Measurements from ENCODE around the gene TSPY1. TPM values are rescaled to one million over a fixed set of nuclear protein-coding genes. Genes with fewer than 3 reads are reported as not detected.
"Not testable (repeated sequence)": the region's sequence is repeated elsewhere in the genome, so short reads cannot be mapped to it uniquely, and the experiment has no call there.

TSPY1 gene, protein sequence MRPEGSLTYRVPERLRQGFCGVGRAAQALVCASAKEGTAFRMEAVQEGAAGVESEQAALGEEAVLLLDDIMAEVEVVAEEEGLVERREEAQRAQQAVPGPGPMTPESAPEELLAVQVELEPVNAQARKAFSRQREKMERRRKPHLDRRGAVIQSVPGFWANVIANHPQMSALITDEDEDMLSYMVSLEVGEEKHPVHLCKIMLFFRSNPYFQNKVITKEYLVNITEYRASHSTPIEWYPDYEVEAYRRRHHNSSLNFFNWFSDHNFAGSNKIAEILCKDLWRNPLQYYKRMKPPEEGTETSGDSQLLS
- total RNA-seq (2014; rRNA removed) (not detected in 2 replicates), Bru-seq, nascent RNA (not detected), BruChase-seq, experiment 1, labeled RNA remaining after a 6-hour chase (not detected), BruChase-seq, experiment 2, labeled RNA remaining after a 2-hour chase (not detected)
- long read RNA-seq = 0 reads

DNA sequence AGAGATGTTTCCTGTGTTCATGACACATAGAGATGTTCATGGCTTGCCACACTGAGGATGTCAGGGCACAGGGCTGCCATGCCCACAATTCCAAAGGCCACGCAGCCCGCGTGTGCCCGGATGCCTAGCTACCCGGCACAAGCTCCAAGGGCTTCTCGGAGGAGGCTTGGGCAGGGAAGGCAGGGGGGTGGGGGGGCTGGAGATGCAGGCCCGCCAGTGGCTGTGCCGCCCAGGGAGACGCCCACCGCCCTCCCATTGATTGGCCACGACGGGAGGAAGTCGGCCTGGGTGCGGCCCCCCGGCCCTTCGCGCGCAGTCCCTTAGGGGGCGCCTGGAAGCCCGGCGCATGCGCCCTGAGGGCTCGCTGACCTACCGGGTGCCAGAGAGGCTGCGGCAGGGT, at the start of gene TSPY1:
TSPY1 (plus strand) TSS at position 301 of the 400 bp plus-strand sequence; CDS start at position 347, 46 bp downstream.
- DNase-seq; H3K27me3 ChIP-seq (ENCODE audit: low read length); H3K79me2 ChIP-seq (ENCODE audit: low read length); CTCF ChIA-PET; H3K4me2 ChIP-seq (ENCODE audit: low read length); H3K36me3 ChIP-seq (ENCODE audit: low read depth, low read length); H3K9me2 ChIP-seq (replicated peaks; ENCODE audit: low read length); H3K9me3 ChIP-seq (ENCODE audit: low read length); intact Hi-C loops (cut with micrococcal nuclease); H4K20me1 ChIP-seq (ENCODE audit: low read length); ATAC-seq; H3K4me3 ChIP-seq (ENCODE audit: low read length); H2AFZ ChIP-seq (ENCODE audit: low read length); H3K4me1 ChIP-seq (ENCODE audit: insufficient read depth, low read length); BruUV-seq (replicated peaks); H3K27ac ChIP-seq (ENCODE audit: low read length); H3K9ac ChIP-seq (ENCODE audit: low read length); H3F3A ChIP-seq (ENCODE audit: low read length, unreplicated experiment); POLR2A ChIA-PET (ENCODE audit: unreplicated experiment): not testable (repeated sequence)

- H3K79me2 ChIP-seq (ENCODE audit: low read length); H3K36me3 ChIP-seq (ENCODE audit: low read depth, low read length); POLR2A ChIA-PET (ENCODE audit: unreplicated experiment); H4K20me1 ChIP-seq (ENCODE audit: low read length); H2AFZ ChIP-seq (ENCODE audit: low read length); BruUV-seq (replicated peaks); H3K27ac ChIP-seq (ENCODE audit: low read length); ATAC-seq; H3K27me3 ChIP-seq (ENCODE audit: low read length); H3K9ac ChIP-seq (ENCODE audit: low read length); H3K4me2 ChIP-seq (ENCODE audit: low read length); H3K9me3 ChIP-seq (ENCODE audit: low read length); H3K9me2 ChIP-seq (replicated peaks; ENCODE audit: low read length); H3K4me3 ChIP-seq (ENCODE audit: low read length); CTCF ChIA-PET; H3K4me1 ChIP-seq (ENCODE audit: insufficient read depth, low read length); DNase-seq; intact Hi-C loops (cut with micrococcal nuclease); H3F3A ChIP-seq (ENCODE audit: low read length, unreplicated experiment): not testable (repeated sequence)
These were observed 20.2 kb downstream of the TSPY1 start, which contains the start of gene TSPY9 for GRCh38 chrY:9486967-9487366. Gene TSPY9 (plus strand): TSS chrY:9487267. CDS start chrY:9487313, 46 bp downstream.

DNA sequence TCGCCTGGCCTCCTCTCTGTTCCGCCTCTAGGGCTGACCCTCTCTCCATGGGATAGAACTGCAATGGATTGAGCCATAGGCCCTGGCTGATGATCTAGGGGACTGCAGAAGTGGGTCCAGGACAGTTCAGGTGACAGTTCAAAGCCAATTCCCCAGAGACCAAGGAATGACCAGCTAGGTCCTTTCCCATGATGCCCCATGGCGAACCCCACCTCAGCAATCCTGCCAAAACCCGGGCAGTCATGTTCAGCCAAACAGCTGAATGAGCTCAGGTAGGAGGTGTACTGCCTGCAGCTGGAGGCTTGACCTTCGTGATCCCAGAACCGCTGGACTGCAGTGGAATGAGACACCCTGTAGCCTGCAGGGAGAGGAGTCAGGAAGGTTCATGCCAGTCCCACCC, 37.6 kb downstream of the TSPY1 start:
- intact Hi-C loops (cut with micrococcal nuclease); POLR2A ChIA-PET (ENCODE audit: unreplicated experiment); H3F3A ChIP-seq (ENCODE audit: low read length, unreplicated experiment); H3K4me3 ChIP-seq (ENCODE audit: low read length); CTCF ChIA-PET; H3K9ac ChIP-seq (ENCODE audit: low read length); H3K9me3 ChIP-seq (ENCODE audit: low read length); H3K36me3 ChIP-seq (ENCODE audit: low read depth, low read length); H3K79me2 ChIP-seq (ENCODE audit: low read length); H3K27me3 ChIP-seq (ENCODE audit: low read length); H3K27ac ChIP-seq (ENCODE audit: low read length); ATAC-seq; H2AFZ ChIP-seq (ENCODE audit: low read length); DNase-seq; H3K4me1 ChIP-seq (ENCODE audit: insufficient read depth, low read length); BruUV-seq (replicated peaks); H4K20me1 ChIP-seq (ENCODE audit: low read length); H3K4me2 ChIP-seq (ENCODE audit: low read length); H3K9me2 ChIP-seq (replicated peaks; ENCODE audit: low read length): not testable (repeated sequence)

GRCh38 chrY:9516287-9516686, 49.5 kb downstream of the TSPY1 start:
- intact Hi-C loops (cut with micrococcal nuclease); CTCF ChIA-PET: not testable (repeated sequence)

More at GRCh38 chrY:9516287-9516686, 49.5 kb downstream of the TSPY1 start:
- DNase-seq; ATAC-seq; POLR2A ChIA-PET (ENCODE audit: unreplicated experiment); H3F3A ChIP-seq (ENCODE audit: low read length, unreplicated experiment); H3K4me2 ChIP-seq (ENCODE audit: low read length); H3K79me2 ChIP-seq (ENCODE audit: low read length); H3K36me3 ChIP-seq (ENCODE audit: low read depth, low read length); H4K20me1 ChIP-seq (ENCODE audit: low read length); H2AFZ ChIP-seq (ENCODE audit: low read length); BruUV-seq (replicated peaks); H3K27me3 ChIP-seq (ENCODE audit: low read length); H3K9me3 ChIP-seq (ENCODE audit: low read length); H3K9me2 ChIP-seq (replicated peaks; ENCODE audit: low read length); H3K4me1 ChIP-seq (ENCODE audit: insufficient read depth, low read length); H3K9ac ChIP-seq (ENCODE audit: low read length); H3K27ac ChIP-seq (ENCODE audit: low read length); H3K4me3 ChIP-seq (ENCODE audit: low read length): not testable (repeated sequence)

Other genes starting within 250 kb of the TSPY1 start
- gene TSPY4, start 129.5 kb upstream of the TSPY1 start, total RNA-seq (2014; rRNA removed) = not detected in 2 replicates
- gene TSPY8, start 109.2 kb upstream of the TSPY1 start, total RNA-seq (2014; rRNA removed) = not detected in 2 replicates
- gene TSPY3, start 68.5 kb upstream of the TSPY1 start, total RNA-seq (2014; rRNA removed) = not detected in 2 replicates
- gene TSPY9, start 20.3 kb downstream of the TSPY1 start, total RNA-seq (2014; rRNA removed) = not detected in 2 replicates
- gene TSPY10, start 60.9 kb downstream of the TSPY1 start, total RNA-seq (2014; rRNA removed) = not detected in 2 replicates